MG63 (cell line): Measurements from ENCODE around the gene SYCP1. TPM values are rescaled to one million over a fixed set of nuclear protein-coding genes. Genes with fewer than 3 reads are reported as not detected.

Experiments used
- DNase-seq: peaks from one replicate; pipeline ENCODE4 v3.0.0-alpha.2; 2020
- H3K27me3 ChIP-seq: fragments of 250-450 bp; sonication (Bioruptor Pico); 2 replicates; pipeline ENCODE4 v1.5.1; 2020; ENCODE audit warnings: mild to moderate bottlenecking, moderate library complexity
- H3K36me3 ChIP-seq: fragments of 250-450 bp; sonication (Bioruptor Pico); 2 replicates; pipeline ENCODE4 v1.5.1; 2020; ENCODE audit warnings: mild to moderate bottlenecking, moderate library complexity
- H3K4me3 ChIP-seq: fragments of 250-450 bp; sonication (Bioruptor Pico); 2 replicates; pipeline ENCODE4 v1.5.1; 2020; ENCODE audit warnings: mild to moderate bottlenecking, moderate library complexity
- H3K9me3 ChIP-seq: fragments of 250-450 bp; sonication (Bioruptor Pico); 2 replicates; pipeline ENCODE4 v1.5.1; 2020; ENCODE audit warnings: mild to moderate bottlenecking, moderate library complexity
- total RNA-seq: library from RNA; depleted of rRNA; stranded (reverse); fragments of >200 nt; shearing (Covaris generic); gene quantifications from 2 replicates; pipeline ENCODE4 v1.2.3, GENCODE V29; 2014; ENCODE audit warnings: low replicate concordance; rRNA removed

SYCP1 gene
- total RNA-seq, 1 experiment from 2014 or later = not detected

DNA sequence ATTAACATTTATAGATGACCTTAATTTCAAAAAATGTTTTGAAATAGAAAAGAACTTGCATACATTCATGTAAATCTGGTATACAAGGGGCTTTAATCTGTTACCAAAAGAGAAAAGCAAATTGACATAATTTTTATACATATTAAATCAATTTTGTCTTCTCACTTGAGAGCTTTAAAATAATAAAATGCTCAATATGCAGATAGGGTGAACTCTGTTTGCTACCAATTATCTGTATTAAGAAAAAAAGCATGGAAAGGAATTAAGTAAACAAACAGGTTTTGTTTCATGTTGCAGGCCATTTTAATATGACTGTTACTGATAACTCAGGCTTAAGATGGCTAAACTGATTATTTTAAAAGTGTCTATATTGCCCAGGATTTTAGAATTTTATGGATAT lies 168.9 kb downstream of the SYCP1 start:
- peaks cover 8% of the 10 kb centered on the region; the same call in 1 of the 2 replicates for H3K27me3 ChIP-seq
- no peaks in the 10 kb centered on the region for H3K36me3 ChIP-seq
- DNase-seq = no peak
- H3K9me3 ChIP-seq = no peaks in the 10 kb centered on the region
- H3K4me3 ChIP-seq = no peak overlapping the region

- Histone ChIP-seq H3K27me3 (no peaks in the 10 kb centered on the region), H3K4me3 (no peak within 1 kb of the TSS), H3K9me3 (no peaks in the 10 kb centered on the region), H3K36me3 (no peaks in the 10 kb centered on the region)
- no peak for DNase-seq
Observed at GRCh38 chr1:115029526-115029925, 174.9 kb downstream of the SYCP1 start, which contains the start of gene TSHB. TSS of gene TSHB (plus strand) at chr1:115029826. CDS start at chr1:115033363, 3,537 bp downstream.

GRCh38 chr1:115031595-115031994 lies 176.9 kb downstream of the SYCP1 start:
- Histone ChIP-seq H3K4me3 (no peak overlapping the region), H3K36me3 (no peaks in the 10 kb centered on the region), H3K27me3 (no peaks in the 10 kb centered on the region), H3K9me3 (no peaks in the 10 kb centered on the region)
- DNase-seq = no peak

DNA sequence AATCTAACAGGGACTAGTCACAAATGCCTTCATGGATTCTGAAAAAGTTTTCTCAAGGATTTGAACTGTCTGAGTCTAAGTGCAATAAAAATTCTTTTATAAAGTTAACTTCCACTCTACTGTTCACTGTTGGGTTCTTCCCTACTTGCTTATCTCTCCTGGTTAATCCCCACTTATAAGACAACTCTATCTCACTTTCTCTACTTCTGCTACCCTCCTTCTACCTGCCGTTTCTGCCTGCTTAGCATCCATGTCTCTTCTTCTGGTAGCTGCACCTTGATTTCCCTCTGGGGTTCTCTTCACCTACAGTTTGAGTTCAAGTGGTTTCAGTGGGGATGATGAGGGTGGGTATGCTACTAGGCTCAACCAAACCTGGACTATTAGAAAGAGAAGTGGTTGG lies 181.0 kb downstream of the SYCP1 start:
- Histone ChIP-seq H3K27me3 (no peaks in the 10 kb centered on the region), H3K9me3 (no peaks in the 10 kb centered on the region), H3K36me3 (no peaks in the 10 kb centered on the region), H3K4me3 (no peak overlapping the region)
- DNase-seq = no peak

DNA sequence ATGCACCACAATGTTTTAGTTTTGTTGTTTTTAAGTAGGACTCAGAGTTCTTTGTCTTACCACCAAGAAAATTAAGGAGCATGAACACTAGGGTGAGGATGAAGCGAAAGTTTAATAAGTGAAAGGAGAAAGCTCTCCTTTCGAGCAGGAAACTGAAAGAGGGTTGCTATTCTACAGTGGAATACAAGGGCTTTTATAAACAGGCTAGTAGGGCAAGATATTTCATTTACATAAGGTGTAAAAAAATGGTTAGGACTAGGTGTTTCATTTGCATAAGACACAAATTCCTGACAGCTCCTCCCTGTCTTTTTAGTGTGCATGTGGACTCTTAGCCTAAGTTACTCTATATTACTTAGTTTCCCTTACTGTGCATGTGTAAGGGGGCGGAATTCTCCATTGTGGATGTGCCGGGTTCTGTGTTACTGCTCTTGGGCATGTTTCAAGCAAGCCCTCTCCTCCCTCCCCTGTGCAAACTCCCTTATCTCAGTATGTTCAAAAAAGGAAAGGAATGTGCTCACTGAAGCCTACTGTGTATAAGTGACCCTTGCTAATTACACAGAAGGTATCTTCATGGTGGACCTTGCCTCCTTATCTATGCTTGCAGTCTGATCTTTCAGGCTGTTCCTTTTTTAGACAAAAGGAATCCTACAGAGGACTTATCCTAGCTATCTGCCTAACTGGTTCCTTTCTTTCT lies 182.3 kb downstream of the SYCP1 start:
- no peaks in the 10 kb centered on the region for H3K36me3 ChIP-seq
- H3K27me3 ChIP-seq = no peaks in the 10 kb centered on the region
- DNase-seq = no peak
- H3K4me3 ChIP-seq = no peak overlapping the region
- H3K9me3 ChIP-seq = no peaks in the 10 kb centered on the region

DNA sequence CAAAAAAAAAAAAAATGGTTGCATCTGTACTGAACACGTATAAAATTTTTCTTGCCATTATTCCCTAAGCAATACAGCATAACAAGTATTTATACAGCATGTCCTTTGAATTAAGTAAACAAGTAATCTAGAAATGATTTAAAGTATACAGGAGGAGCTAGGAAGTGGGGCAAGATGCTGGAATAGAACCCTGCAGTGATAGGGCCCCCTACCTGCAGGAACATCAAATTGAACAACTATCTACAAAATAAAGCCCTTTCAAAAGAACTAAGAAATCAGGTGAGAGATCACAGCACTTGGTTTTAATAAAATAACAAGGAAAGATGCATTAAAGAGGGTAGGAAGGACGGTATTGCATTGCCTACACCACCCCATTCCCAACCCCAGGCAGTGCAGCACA lies 185.8 kb downstream of the SYCP1 start:
- no peak for DNase-seq
- Histone ChIP-seq H3K9me3 (no peaks in the 10 kb centered on the region), H3K4me3 (no peak overlapping the region), H3K27me3 (no peaks in the 10 kb centered on the region), H3K36me3 (no peaks in the 10 kb centered on the region)

- no peak for DNase-seq
- no peaks in the 10 kb centered on the region for H3K36me3 ChIP-seq
- H3K9me3 ChIP-seq = no peaks in the 10 kb centered on the region
- H3K27me3 ChIP-seq = no peaks in the 10 kb centered on the region
- H3K4me3 ChIP-seq = no peak overlapping the region
Observed at GRCh38 chr1:115041654-115042053, 187.0 kb downstream of the SYCP1 start.

Other genes starting within 250 kb of the SYCP1 start
- 1.7 and 1.8 TPM in 2 replicates for gene DENND2C, start 184.8 kb upstream of the SYCP1 start, total RNA-seq
- not detected in 2 replicates for gene AMPD1, start 159.3 kb upstream of the SYCP1 start, total RNA-seq
- gene NRAS, start 138.1 kb upstream of the SYCP1 start, total RNA-seq = 77.3 and 111 TPM in 2 replicates
- 267 and 273 TPM in 2 replicates for gene CSDE1, start 96.9 kb upstream of the SYCP1 start, total RNA-seq
- gene SIKE1, start 74.2 kb upstream of the SYCP1 start, total RNA-seq = 27.8 and 36.7 TPM in 2 replicates
- not detected in 2 replicates for gene TSHB, start 175.0 kb downstream of the SYCP1 start, total RNA-seq
- gene TSPAN2, start 234.6 kb downstream of the SYCP1 start, total RNA-seq = 0.17 and 1.0 TPM in 2 replicates